Hepatocyte (in vitro differentiated cells): ENCODE measurements around the gene CYP4F12. TPM values are rescaled to one million over a fixed set of nuclear protein-coding genes. Genes with fewer than 3 reads are reported as not detected.

Experiments used
- DNase-seq: peaks from one replicate; pipeline ENCODE4 v3.0.0-alpha.2; 2016; ENCODE audit warnings: low spot score
- H2AFZ ChIP-seq: fragments of 200-600 bp; sonication (generic); 2 replicates; pipeline ENCODE4 v1.6.0; 2016; ENCODE audit warnings: antibody characterized with exemption, mild to moderate bottlenecking
- H3K27ac ChIP-seq: fragments of 200-600 bp; sonication (generic); 2 replicates; pipeline ENCODE4 v1.5.1; 2016; ENCODE audit warnings: mild to moderate bottlenecking
- H3K27me3 ChIP-seq: fragments of 200-600 bp; sonication (generic); 2 replicates; pipeline ENCODE4 v1.6.1; 2016
- H3K36me3 ChIP-seq: fragments of 200-600 bp; sonication (generic); replicated peaks from 2 replicates; pipeline ENCODE4 v1.5.1; 2016; ENCODE audit warnings: low read depth; ENCODE audit not compliant: insufficient read depth
- H3K4me1 ChIP-seq: fragments of 200-600 bp; sonication (generic); 2 replicates; pipeline ENCODE4 v1.5.1; 2016; ENCODE audit warnings: mild to moderate bottlenecking, moderate library complexity; ENCODE audit not compliant: insufficient read depth
- H3K4me2 ChIP-seq: fragments of 200-600 bp; sonication (generic); 2 replicates; pipeline ENCODE4 v1.6.0; 2016
- H3K4me3 ChIP-seq: fragments of 200-600 bp; sonication (generic); 2 replicates; pipeline ENCODE4 v1.5.1; 2016; ENCODE audit warnings: mild to moderate bottlenecking
- H3K79me2 ChIP-seq: fragments of 200-600 bp; sonication (generic); 2 replicates; pipeline ENCODE4 v1.6.0; 2017; ENCODE audit warnings: mild to moderate bottlenecking
- H3K9me2 ChIP-seq: fragments of 200-600 bp; sonication (generic); replicated peaks from 2 replicates; pipeline ENCODE4 v1.6.0; 2017; ENCODE audit warnings: mild to moderate bottlenecking; ENCODE audit not compliant: insufficient read depth
- H3K9me3 ChIP-seq: fragments of 200-600 bp; sonication (generic); 2 replicates; pipeline ENCODE4 v1.5.1; 2016; ENCODE audit warnings: low read depth, mild to moderate bottlenecking
- H4K20me1 ChIP-seq: fragments of 200-600 bp; sonication (generic); 2 replicates; pipeline ENCODE4 v1.6.0; 2016; ENCODE audit warnings: mild to moderate bottlenecking; ENCODE audit not compliant: insufficient read depth, poor library complexity, severe bottlenecking
- EZH2 ChIP-seq: fragments of 200-600 bp; sonication (generic); IDR thresholded peaks from 2 replicates; pipeline ENCODE4 v1.6.1; 2016; ENCODE audit warnings: antibody characterized with exemption, mild to moderate bottlenecking, borderline replicate concordance
- EZH2phosphoT487 ChIP-seq: fragments of 200-600 bp; sonication (generic); IDR thresholded peaks from one replicate; pipeline ENCODE4 v1.6.1; 2018; ENCODE audit warnings: antibody characterized with exemption, mild to moderate bottlenecking, low read depth, moderate library complexity; ENCODE audit not compliant: unreplicated experiment, severe bottlenecking
- WGBS: methylation state at CpG from one replicate; pipeline ENCODE4 v1.1.6; 2016; ENCODE audit warnings: low lambda C conversion rate; ENCODE audit errors: missing lambda C conversion rate; 5-methylcytosine and 5-hydroxymethylcytosine counted together
- polyA plus RNA-seq: library from polyadenylated mRNA; unstranded; fragments of >200 nt; fragmentation: Nextera tagmentation; extraction: Ambion mirVana; gene quantifications from 2 replicates; pipeline ENCODE4 v1.2.1, GENCODE V29; 2016
- total RNA-seq: library from RNA; depleted of rRNA; stranded (reverse); fragments of >200 nt; gene quantifications from 2 replicates; pipeline ENCODE4 v1.2.3, GENCODE V29; 2014
- TF ChIP-seq, protein P1 (sequence below): fragments of 200-600 bp; sonication (generic); IDR thresholded peaks from 2 replicates; pipeline ENCODE4 v1.5.1; 2016; ENCODE audit warnings: antibody characterized with exemption, mild to moderate bottlenecking; ENCODE audit not compliant: poor library complexity

CYP4F12 gene
- total and polyA plus RNA-seq, 2 experiments from 2014 or later = 3.1 to 3.8 TPM

DNA sequence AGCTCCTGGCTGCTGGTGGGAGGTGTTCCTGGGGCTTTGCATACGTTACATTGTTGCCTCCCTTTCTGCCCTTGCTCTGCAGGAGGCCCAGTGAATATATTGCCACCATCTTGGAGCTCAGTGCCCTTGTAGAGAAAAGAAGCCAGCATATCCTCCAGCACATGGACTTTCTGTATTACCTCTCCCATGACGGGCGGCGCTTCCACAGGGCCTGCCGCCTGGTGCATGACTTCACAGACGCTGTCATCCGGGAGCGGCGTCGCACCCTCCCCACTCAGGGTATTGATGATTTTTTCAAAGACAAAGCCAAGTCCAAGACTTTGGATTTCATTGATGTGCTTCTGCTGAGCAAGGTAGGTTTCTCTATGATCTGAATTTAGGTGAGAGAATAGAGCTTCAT lies 10.5 kb downstream of the CYP4F12 start:
- TF ChIP-seq EZH2 (no peak), EZH2phosphoT487 (no peak)
- TF ChIP-seq, protein P1, sequence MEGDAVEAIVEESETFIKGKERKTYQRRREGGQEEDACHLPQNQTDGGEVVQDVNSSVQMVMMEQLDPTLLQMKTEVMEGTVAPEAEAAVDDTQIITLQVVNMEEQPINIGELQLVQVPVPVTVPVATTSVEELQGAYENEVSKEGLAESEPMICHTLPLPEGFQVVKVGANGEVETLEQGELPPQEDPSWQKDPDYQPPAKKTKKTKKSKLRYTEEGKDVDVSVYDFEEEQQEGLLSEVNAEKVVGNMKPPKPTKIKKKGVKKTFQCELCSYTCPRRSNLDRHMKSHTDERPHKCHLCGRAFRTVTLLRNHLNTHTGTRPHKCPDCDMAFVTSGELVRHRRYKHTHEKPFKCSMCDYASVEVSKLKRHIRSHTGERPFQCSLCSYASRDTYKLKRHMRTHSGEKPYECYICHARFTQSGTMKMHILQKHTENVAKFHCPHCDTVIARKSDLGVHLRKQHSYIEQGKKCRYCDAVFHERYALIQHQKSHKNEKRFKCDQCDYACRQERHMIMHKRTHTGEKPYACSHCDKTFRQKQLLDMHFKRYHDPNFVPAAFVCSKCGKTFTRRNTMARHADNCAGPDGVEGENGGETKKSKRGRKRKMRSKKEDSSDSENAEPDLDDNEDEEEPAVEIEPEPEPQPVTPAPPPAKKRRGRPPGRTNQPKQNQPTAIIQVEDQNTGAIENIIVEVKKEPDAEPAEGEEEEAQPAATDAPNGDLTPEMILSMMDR = no peak
- no peaks in the 10 kb centered on the region for H3K27me3 ChIP-seq

DNA sequence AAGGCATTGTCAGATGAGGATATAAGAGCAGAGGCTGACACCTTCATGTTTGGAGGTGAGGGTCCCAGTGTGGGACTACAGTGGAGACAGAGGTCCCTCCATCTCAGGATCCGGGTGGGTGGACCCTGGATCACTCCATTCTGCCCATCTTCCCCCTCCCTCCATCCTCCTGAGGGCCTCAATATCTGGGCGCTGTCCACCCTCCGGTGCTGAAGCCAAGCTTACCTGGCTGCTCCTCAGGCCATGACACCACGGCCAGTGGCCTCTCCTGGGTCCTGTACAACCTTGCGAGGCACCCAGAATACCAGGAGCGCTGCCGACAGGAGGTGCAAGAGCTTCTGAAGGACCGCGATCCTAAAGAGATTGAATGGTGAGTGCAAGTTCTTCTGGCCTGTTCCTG lies 11.9 kb downstream of the CYP4F12 start:
- WGBS = 61% methylated on average over 9 of the region's 9 CpGs
- no peaks in the 10 kb centered on the region for H3K36me3 ChIP-seq

More for the DNA sequence above, 10.5 kb downstream of the CYP4F12 start:
- Histone ChIP-seq H3K27ac (no peak overlapping the region), H3K9me3 (no peaks in the 10 kb centered on the region), H3K36me3 (no peaks in the 10 kb centered on the region), H3K4me3 (no peak overlapping the region), H3K9me2 (no peaks in the 10 kb centered on the region), H3K4me2 (no peak overlapping the region), H2AFZ (no peak overlapping the region), H3K79me2 (no peaks in the 10 kb centered on the region), H3K4me1 (no peaks in the 10 kb centered on the region), H4K20me1 (no peaks in the 10 kb centered on the region)
- 87% methylated on average over 10 of the region's 10 CpGs for WGBS
- no peak for DNase-seq

DNA sequence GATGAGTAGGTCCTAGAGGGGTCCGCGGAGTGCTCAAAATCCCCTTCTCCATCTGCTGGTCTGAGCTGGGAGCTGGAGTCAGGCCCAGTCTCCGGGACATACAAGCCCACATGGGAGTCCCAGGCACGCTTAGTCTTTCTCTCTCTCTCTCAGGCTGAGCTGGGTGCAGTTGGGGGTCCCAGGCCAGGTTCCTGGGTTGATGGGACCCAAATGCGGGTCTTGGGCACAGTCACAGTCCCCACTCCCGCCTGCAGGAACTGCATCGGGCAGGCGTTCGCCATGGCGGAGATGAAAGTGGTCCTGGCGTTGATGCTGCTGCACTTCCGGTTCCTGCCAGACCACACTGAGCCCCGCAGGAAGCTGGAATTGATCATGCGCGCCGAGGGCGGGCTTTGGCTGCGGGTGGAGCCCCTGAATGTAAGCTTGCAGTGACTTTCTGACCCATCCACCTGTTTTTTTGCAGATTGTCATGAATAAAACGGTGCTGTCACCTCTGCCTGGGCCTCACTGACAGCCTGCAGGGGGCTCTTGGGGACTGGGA lies 23.8 kb downstream of the CYP4F12 start:
- WGBS = 73% methylated on average over 19 of the region's 19 CpGs
- Histone ChIP-seq H3K27me3 (no peaks in the 10 kb centered on the region), H3K4me2 (no peak overlapping the region), H3K79me2 (no peaks in the 10 kb centered on the region), H3K4me1 (no peaks in the 10 kb centered on the region), H3K9me2 (no peaks in the 10 kb centered on the region), H3K27ac (no peak overlapping the region), H3K4me3 (no peak overlapping the region), H2AFZ (no peak overlapping the region), H4K20me1 (no peaks in the 10 kb centered on the region), H3K9me3 (no peaks in the 10 kb centered on the region), H3K36me3 (no peaks in the 10 kb centered on the region)
- TF ChIP-seq EZH2phosphoT487 (no peak), EZH2 (no peak)
- TF ChIP-seq, protein P1 = no peak
- no peak for DNase-seq

More for the DNA sequence above, 11.9 kb downstream of the CYP4F12 start:
- no peaks in the 10 kb centered on the region for H3K4me1 ChIP-seq
- H3K9me3 ChIP-seq = no peaks in the 10 kb centered on the region
- no peak for TF ChIP-seq EZH2
- TF ChIP-seq, protein P1 = no peak
- TF ChIP-seq EZH2phosphoT487 = no peak
- no peak overlapping the region for H3K4me2 ChIP-seq
- H3K27me3 ChIP-seq = no peaks in the 10 kb centered on the region
- no peaks in the 10 kb centered on the region for H3K79me2 ChIP-seq
- no peak overlapping the region for H3K27ac ChIP-seq
- H4K20me1 ChIP-seq = no peaks in the 10 kb centered on the region
- no peak for DNase-seq
- H2AFZ ChIP-seq = no peak overlapping the region
- no peak overlapping the region for H3K4me3 ChIP-seq
- H3K9me2 ChIP-seq = no peaks in the 10 kb centered on the region
